Amniotic epithelial cell (primary cell): ENCODE measurements around the gene LMBRD1.
"Not testable (repeated sequence)": the region's sequence is repeated elsewhere in the genome, so short reads cannot be mapped to it uniquely, and the experiment has no call there.

Experiments used
- DNase-seq: peaks from one replicate; pipeline ENCODE4 v3.0.0-alpha.2; 2010; ENCODE audit warnings: low read depth

Gene LMBRD1

DNA sequence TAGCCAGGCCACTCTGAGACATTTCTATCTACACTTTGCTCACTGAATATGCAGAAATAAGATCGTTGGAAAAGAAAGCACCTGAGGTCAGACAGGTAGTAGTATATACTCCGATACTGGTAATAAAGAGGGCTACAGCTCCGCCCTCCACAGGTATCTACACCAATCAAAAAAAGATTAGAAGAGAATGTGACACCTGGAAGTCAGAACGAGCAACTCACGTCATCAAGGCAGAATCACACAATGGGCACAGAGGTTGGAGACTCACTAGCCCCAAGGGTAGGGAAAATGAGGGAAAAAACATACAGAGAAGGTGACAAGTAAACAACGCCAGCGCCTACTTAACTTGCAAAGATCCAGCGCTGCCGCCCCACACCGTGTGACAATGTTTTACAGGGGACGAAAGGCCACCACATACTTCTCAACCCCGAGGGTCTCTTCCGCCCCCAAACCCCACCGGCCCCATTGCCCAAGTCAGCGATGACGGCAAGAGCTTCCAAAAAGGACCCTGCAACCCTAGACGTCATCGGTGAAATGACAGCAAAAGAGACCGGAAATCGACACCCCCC is 653 bp downstream of the LMBRD1 start:
- DNase-seq: peak; percentile 33

DNA sequence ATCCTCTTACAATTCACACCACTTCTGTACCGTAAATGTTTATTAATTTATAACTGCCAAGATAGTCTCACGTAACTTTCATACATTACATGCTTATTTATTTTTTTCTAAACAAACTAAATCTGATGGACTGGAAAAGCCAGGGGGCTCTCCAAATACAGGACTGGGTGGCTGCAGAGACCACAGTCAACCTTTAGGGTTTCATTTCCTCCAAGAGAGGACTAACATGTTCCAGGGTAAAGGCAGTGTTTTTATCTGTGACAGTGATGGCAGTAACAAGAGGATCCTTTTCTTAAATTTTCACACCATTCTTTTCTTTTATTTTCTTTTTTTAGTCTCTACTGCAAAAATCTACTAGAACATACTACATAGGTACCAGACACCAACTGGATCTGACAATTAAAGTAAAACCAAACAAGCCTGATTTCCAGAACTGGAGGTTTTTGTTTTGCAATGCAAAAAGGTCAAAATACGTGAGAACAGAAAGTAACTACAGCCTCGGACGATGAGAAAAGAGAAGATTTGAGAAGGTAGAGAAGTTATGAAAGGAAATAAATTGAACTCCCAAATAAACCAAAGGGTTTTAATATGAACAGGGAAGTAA is 1.2 kb downstream of the LMBRD1 start:
- no peak for DNase-seq

DNA sequence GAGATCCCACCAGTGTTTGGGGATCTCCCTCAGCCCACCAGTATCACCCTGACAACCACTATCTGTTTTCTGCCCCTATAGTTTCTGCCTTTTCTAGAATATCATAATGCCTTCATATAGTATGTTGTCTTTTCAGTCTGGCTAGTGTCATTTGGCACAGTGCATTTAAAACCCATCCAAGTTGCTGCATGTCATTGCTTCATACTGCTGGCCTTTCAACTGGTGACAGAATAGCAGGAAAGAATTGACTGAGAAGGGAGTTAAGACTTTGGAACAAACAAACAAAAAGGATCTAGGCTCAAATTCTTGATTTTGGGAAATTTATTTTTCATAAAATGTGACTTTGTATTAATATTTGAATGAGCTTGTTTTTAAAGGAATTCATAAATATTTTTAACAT is 4.5 kb downstream of the LMBRD1 start:
- DNase-seq: no peak

DNA sequence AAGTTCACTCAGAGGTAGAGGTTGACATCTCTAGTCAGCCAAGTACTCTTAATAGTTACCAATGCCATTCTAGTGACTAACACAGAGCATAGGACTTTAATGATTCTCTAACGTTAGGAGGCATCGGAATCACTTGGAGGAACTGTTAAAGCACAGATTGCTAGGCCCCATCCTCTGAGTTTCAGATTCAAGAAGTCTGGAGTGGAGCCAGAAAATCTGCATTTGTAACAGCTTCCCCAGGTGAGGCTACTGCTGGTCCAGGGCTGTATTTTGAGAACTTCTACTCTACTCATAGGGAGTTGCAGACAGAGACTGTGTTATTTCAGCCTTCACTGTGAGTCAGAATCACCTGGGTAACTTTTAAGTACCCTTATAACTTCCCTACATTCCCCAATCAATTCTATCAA is 5.7 kb downstream of the LMBRD1 start:
- DNase-seq: no peak

DNA sequence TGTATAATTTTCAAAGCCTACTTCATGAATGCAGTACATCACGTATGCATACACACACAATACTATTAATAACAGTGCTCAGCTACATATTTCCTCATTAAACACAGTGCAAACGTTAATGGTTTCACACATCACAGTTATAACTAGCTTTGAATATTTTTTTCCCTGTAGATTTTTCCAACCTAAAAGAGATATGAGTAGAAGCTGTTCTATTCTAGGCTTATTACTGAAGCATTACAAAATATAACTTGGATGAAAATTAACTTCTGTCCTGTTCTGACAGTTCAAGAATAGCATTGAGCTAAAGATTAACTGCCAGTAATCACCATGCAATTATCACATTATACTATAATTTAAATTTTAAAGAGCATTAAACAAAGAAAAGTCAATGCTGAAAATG is 6.2 kb downstream of the LMBRD1 start:
- DNase-seq: no peak

DNA sequence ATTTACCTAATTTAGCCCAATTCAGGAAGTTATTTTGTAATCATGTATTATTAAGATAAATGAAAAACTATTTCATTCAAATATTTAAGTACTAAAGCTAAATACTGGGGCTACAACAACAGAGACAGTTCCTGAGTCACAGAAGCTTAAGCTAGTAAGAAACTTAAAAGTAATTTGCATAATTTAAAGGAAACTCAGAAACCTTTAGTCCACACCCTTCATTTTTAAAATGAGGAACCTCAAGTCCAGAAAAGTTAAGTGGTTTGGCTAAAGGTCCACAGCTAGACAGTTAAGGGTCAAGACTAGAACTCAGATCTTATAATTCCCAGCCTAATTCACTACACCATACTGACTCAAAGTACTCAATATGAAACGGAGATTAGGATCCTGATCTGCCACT is 7.2 kb downstream of the LMBRD1 start:
- no peak for DNase-seq

DNA sequence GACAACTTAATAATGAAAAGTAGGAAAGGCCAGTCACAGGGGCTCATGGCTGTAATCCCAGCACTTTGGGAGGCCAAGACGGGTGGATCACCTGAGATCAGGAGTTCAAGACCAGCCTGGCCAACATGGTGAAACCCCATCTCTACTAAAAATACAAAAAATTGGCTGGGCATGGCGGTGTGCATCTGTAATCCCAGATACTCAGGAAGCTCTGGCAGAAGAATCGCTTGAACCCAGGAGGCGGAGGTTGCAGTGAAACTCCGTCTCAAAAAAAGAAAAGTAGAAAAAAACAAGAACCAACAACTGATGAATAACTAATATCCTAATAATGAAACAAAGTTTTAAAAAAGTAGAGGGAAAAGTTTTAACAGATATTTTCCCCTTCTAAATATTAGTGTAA is 9.4 kb downstream of the LMBRD1 start:
- DNase-seq: not testable (repeated sequence)

DNA sequence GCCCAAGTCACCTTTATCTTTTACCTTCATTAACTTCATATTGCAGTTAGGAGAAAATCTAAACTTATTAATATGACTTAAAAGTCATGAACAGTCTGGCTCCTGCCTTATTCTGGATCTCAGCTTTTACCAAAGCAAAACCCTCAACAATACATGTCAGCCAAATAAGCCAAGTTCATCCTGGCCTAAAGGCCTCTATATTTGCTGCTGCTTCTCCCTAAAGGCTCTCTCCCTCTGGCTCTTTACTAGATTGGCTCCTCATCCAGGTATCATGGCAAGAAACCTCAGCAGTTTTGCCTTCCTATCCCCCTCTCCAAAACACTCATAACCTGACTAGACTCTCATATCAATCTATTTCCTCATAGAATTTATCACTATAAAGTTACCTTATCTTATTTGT is 11.1 kb downstream of the LMBRD1 start:
- no peak for DNase-seq

DNA sequence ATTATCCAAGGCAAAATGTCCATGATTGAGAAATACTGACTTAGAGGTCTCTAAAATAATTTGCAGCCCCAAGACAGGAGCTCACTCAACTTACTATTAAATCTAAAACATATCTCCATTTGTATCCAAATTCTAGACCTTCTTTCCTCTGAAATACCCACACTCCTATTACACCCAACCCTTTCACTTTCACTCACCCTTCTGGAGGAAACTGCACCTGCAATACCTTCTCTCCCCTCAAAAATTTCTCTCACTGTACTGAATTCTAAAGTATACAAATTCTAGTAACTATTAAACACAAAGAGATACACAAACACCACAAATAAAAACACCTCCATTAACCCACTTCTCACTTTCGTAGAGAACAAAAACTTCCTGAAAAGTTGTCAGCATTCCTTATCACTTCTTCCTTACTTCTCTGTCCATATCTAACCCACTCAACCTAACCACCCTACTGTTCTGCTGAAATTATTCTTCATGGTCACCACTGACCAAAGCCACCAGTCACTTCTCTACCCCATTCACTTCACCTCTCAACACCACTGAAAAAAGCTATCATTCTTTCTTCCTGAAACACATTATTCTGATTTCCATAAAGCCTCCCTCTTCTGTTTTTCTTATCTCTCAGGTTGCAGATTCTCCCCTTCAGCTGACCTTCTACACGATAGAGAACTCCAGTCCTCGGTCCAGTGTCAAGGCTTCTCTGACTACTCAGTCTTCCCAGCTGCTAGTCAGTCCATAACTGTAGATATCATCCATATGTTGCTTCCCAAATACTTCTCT is 12.0 kb downstream of the LMBRD1 start:
- DNase-seq: no peak

DNA sequence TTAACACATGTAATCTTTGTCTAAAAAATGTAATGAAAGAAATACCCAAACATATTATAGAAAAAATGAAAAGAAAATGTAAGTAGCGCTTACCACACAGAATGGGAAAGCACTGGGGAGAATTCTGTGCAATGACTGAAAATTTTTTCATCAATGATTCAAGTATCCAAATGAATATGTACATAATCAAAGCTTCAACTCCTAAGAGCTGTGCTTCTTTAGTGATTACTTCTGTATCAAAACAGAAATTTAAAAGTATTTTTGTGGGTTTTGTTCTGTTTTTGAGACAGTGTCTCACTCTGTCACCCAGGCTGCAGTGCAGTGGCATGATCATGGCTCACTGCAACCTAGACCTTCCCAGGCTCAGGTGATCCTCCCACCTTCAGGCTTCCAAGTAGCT is 13.7 kb downstream of the LMBRD1 start:
- no peak for DNase-seq

DNA sequence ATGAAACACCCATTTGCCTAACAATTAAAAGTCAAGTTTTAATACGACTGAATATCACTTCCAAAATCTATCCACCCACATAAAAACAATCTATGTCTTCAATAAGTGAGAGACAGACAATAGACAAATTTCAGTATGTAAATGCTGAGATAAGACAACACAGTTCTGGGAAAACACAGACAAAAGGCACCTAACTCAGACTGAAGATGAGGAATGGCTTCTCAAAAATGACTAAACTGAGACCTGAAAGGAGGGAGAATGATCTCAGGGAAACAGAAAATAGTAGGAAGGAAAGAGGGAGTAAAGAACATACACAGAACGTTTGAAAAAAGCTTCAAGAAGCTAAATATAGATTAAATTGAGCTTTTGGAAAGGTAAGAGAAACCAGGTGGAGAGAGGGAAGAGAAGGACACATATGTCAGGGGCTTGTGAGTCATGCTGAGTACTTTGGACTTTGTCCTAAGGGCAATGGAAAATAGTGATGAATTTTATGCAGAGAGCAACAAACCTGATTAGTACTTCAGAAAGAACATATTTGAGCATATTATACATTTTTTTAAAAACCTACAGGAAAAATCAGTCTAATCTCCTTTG is 16.1 kb downstream of the LMBRD1 start:
- DNase-seq: no peak

DNA sequence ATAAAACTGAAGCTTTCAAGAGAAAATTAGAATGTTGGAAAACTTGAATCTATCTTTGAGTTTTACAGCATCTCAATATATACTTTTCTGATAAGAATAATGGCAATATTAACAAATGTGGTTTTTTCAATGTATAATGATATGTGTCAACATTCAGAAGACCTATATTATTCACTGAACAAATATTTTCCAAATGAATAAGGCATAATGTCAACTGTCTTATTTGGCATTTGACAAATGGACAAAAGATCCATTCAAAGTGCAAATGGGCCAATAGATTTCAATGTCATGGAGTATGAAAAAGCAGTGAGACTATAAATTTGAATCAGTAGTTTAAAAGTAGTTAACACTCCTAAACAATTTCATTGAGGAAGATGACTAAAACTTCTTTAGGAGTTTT is 20.9 kb downstream of the LMBRD1 start:
- no peak for DNase-seq

DNA sequence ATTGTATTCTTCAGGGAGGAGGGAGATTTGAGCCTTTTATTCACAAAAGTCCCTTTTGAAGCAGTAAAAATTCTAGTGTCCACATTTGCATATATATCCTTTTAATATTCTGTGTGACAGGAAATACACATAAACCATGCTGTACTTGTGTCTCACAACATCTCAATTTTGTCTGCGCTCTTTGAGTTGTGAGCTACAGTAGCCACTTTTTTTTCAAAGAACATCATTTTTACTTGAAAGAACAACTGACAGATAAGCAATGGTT is 21.3 kb downstream of the LMBRD1 start:
- no peak for DNase-seq

DNA sequence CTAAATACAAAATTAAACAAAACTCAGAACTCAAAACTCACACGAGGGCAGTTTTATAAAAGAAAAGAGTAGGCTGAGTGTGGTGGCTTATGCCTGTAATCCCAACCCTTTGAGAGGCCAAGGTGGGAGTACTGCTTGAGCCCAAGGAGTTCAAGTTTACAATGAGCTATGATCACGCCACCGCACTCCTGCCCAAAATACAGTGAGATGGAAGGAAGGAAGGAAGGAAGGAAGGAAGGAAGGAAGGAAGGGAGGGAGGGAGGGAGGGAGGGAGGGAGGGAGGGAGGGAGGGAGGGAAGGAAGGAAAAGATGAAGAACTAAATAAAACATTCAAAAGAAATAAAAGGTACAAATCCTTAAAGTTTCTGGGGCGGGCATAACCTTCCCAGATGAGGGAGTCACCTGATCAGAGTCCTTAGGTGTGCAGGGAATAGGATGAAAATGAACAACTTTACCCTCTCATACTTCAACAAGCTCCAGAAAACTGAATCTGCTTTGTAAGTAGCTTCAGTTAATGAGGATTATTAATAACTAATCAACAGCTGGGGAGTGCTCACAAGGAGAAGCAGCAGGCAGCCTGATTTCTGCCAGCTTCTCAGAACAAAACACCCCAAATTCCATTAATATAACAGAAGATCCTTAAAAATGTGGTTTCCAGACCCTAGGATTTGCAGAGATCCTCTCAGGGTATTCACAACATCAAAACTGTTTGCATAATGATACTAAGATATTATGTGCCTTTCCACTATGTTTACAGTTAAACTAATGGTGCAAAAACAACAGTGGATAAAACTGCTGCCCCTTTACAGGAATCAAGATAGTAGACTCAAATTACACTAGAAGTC is 21.8 kb downstream of the LMBRD1 start:
- DNase-seq: no peak

DNA sequence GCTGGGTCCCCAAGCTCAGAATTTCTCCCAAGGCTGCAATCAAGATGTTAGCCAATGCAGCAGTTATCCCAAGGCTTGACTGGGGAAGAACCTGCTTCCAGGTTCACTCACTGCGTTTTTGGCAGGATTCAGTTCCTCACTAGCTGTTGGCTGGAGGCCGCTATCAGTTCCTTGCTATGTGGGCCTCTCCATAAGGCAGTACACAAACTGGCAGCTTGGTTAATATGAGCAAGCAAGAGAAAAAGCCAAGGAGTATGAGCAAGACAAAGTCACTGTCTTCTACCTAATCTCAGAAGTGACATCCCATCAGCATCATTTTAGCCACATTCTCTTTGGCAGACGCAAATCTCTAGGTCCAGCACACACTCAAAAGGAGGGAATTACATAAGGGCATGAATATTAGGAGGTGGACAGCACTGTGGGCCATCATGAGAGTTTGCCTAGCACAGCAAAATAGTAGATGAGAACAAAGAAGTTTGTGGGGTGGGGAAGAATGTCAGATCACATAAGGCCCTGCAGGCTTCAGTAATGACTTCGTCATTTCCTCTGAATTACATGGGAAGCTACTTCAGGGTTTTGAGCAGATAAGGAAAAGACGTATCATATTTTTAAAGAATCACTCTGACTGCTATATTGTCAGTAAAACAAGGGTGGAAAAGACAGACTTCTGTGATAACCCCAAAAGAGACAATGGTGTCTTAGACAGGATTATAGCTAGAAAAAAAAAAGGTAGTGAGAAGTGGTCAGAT is 25.5 kb downstream of the LMBRD1 start:
- DNase-seq: no peak

DNA sequence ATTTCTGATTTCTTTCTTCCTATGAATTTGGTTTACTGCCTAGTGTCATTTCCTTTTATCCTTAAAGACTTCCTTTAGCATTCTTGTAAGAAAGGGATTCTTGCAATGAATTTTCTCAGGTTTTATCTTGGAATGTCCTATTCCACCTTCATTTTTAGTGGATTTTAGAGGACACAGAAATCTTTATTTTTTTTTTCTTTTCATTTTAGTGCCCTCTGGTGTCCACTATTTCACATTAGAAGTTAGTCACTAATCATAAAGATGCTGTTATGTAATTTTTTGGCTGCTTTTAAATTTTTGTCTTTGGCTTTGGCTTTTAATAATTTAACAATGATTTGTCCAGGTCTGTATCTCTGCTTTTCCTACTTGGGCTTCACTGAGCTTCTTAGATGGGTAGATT is 28.1 kb downstream of the LMBRD1 start:
- no peak for DNase-seq

DNA sequence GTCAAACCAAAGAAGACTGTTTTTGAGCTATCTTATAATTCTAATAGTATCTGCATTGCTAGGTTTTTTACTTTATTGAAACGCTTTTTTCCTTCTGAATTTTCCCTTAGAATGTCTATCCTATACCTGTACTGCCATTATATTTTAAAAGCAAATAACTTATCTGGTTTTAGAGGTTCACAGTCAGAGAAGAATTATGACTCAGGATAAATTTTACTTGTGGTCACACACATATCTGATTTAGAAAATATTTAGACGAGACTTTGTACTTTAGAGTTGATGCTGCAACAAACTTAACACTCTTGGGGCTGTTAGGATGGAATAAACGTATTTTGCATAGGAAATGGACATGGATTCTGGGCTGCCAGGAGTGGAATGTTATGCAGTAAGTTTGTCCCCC is 33.0 kb downstream of the LMBRD1 start:
- DNase-seq: peak; percentile 8

DNA sequence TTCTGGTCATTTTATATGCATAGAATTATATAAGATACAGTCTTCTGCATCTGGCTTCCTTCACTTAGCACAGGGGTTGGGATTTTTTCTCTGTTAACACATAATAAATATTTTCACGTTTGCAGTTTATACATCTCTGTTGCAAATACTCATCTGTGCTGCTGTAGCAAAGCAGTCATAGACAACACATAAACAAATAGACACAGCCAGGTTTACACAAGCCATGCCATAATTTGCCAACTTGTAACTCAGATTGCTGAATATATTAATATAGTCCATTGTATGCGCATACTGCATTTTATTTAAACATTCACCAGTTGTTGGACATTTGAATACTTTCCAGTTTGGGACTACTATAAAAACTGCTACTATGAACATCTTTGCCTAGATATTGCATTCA is 35.0 kb downstream of the LMBRD1 start:
- DNase-seq: no peak

DNA sequence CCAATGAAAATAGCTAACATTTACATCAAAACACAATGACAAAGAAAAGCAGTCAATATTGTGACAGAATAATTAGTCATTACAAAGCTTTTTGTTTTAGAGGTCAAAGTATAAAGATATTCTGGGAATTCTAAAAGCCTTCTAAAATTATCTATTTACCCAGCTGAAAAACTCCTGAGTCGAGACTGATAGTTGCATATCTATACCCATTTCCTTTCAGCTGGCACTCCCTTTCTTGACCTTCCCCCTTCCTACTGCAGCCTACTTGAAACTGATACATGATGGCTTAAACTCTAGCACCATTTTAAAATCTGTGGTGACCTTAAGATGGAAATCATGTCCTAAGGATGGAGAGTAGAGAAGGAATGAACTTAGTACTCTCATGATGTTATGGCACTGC is 38.6 kb downstream of the LMBRD1 start:
- no peak for DNase-seq

DNA sequence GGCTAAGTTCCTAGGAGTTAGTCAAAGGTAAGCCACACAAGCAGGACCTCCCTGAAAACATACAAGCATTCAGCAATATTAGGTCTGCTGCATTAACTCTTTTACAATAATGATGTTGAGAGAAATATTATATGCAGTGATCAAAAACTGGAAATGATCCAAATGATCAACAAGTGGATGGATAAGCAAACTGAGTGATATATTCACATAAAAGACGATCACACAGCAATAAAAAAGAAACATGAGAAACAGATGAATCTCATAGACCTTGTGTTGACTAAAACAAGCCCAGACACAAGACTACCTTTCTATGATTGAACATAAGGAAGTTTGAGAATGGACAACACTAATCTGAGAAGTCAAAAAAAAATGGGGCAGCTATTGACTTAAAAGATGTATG is 39.9 kb downstream of the LMBRD1 start:
- no peak for DNase-seq

DNA sequence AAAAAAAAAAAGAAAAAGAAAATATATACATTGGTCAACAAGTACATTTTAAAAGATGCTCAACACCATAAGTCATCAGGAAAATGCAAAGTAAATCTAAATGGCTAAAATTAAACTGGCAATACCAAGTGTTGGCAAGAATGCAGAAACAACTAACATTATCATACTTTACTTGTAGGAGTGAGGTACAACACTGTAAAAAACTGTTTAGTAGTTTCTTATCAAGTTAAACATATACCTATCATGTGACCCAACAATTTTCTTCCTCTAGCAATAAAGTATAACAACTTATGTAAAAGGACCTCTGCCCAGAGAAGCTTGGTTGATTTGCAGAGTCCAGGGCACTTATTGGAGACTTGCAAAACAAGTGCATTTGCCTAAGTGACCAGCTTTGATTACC is 40.4 kb downstream of the LMBRD1 start:
- no peak for DNase-seq

DNA sequence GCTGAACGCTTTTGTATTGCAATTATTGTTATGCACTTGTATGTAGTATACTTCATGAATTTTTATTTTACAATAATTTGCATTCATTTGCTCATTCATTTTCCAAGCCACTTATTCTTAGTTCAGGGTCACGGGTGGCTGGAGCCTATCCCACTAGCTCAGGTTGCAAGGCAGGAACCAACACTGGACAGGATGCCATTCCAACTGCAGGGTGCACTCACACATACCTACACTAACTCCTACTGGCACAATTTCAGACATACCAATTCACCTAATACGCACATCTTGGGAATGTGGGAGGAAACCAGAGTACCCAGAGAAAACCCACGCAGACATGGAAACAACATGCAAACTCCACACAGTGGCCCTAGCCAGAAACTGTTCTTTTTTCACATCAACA is 61.8 kb downstream of the LMBRD1 start:
- peak; percentile 2 for DNase-seq
